D721Med (cell line): ENCODE data around the gene ABCG2.

Experiments
- DNase-seq: peaks from one replicate; pipeline ENCODE4 v3.0.0; 2011; ENCODE audit warnings: low spot score; ENCODE audit not compliant: insufficient read length
- FAIRE-seq: peaks from 2 replicates; lab custom pipeline; 2011; peaks lifted over from hg19 to GRCh38; lab: Jason Lieb, UNC
- CTCF ChIP-seq: IDR thresholded peaks from 2 replicates; pipeline ENCODE4 v1.5.1; 2012; ENCODE audit warnings: mild to moderate bottlenecking, control low read depth; ENCODE audit not compliant: insufficient read depth; ENCODE audit errors: missing control alignments

ABCG2 gene

GRCh38 chr4:88106205-88106604, 52.2 kb downstream of the ABCG2 start:
- DNase-seq = no peak
- TF ChIP-seq CTCF = no peak
- FAIRE-seq = no peak

DNA sequence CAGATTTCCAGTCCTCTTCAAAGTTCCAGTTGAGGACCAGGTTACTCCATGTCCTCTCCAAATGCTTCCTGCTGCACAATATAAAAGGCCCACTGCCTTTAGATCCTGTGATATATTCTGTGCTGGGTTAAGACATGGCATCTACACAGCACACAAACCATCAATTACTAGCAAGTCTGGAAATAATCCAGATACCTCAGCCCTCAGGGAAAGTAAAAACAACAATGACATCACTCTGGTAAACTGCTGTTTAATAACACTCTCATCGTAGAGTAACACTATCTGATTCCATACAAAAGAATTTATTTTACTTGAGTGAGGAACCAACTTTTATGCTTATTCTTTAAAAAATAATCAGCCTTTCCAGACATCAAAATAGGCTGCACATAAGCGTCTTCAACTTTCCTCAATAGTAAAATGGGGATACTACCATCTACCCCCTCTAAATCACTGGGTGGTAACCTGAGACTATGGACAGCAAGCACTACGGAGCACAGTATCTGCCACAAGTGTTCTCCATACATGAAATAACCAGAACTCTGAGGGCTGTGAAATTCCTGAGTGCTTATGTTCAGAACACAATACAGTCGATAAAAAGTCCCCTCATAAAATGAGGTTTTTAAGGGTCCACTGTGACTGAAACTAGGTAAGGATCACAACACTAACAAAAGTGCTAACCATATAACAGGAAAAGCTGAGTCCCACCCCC, 53.4 kb downstream of the ABCG2 start:
- DNase-seq (no peak), FAIRE-seq (no peak)
- TF ChIP-seq CTCF = no peak

- DNase-seq (no peak), FAIRE-seq (no peak)
- no peak for TF ChIP-seq CTCF
These were observed 56.4 kb downstream of the ABCG2 start for GRCh38 chr4:88102026-88102425.

GRCh38 chr4:88101165-88101564, 57.3 kb downstream of the ABCG2 start:
- DNase-seq = no peak
- FAIRE-seq = no peak
- no peak for TF ChIP-seq CTCF

DNA sequence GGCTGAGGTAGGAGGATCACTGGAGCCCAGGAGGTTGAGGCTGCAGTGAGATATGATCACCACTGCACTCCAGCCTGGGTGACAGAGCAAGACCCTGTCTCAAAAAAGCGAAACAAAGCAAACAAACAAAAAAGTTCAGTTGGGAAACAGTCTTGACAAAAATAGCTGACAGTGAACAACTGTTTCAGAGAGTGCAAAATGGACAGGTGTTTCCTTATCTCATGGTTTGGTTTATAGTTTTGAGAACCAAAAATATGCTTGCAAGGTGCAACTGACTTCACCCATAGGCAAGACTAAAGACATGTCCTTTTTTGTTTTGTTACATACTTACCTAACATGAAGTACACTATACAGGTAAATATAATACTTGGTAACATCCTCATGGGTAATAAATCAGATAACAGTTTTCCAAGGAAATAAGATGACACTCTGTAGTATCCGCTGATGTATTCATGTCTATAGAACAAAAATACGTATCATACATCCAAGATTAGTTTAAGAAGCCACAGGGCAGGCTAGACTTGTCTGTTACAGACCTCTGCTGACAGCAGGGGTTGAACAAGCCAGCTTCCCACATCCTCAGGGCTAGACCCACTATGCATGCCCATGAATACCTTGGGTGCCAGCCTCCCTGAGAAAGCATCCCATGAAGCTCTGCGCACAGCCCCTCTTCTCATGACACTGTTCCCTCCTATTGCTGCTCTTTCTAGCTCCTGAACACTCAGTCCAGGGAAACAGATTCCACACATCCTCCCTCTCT, 59.3 kb downstream of the ABCG2 start:
- DNase-seq (no peak), FAIRE-seq (no peak)
- TF ChIP-seq CTCF = no peak

DNA sequence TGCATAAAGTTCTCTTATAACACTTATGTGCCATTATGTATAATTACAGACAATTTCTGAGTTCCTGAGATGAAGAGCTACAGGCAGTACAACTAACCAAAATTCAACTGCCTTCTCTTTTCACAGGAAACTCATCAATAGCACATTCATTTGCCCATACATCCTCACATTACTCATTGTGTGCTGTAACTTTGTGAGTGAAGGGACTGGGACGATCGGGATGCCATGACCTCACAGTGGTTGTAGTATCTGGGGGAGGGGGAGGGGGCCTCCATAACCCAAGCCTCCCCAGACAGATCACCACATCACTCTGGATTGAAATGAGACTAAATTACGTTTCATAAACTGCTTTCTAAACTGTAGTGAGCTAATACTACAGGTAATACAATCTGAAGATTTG, 60.7 kb downstream of the ABCG2 start:
- FAIRE-seq (no peak), DNase-seq (no peak)
- TF ChIP-seq CTCF = no peak

DNA sequence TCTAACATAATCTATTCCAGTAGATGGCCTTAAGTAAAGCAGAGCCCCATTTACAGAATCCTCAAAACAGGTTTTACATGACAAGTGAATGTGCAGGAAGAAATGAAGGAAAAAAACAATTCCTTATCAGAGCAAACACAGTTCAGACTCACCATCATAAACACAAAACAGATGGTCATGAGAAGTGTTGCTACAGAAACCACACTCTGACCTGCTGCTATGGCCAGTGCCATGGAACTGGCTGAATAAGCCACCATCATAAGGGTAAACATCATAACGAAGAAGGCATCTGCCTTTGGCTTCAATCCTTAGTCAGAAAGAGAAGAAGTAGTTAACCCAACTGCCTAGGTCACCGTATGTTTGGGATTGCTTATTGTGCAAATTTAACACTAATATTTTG, 61.1 kb downstream of the ABCG2 start:
- no peak for TF ChIP-seq CTCF
- DNase-seq = no peak
- no peak for FAIRE-seq
